ENCODE data around the gene ACOT7.

GRCh38 chr1:6434186-6434585 is 40.6 kb upstream of the ACOT7 start:
- TF ChIP-seq CTCF (IDR thresholded peaks at IDR 0.05; ENCODE audit: insufficient read depth, low read length) (no peak), SPI1 (IDR thresholded peaks at IDR 0.05; ENCODE audit: borderline replicate concordance, low read depth) (no peak), POLR2AphosphoS5 (IDR thresholded peaks at IDR 0.05; ENCODE audit: low read depth) (no peak)
- TF ChIP-seq, protein P1, sequence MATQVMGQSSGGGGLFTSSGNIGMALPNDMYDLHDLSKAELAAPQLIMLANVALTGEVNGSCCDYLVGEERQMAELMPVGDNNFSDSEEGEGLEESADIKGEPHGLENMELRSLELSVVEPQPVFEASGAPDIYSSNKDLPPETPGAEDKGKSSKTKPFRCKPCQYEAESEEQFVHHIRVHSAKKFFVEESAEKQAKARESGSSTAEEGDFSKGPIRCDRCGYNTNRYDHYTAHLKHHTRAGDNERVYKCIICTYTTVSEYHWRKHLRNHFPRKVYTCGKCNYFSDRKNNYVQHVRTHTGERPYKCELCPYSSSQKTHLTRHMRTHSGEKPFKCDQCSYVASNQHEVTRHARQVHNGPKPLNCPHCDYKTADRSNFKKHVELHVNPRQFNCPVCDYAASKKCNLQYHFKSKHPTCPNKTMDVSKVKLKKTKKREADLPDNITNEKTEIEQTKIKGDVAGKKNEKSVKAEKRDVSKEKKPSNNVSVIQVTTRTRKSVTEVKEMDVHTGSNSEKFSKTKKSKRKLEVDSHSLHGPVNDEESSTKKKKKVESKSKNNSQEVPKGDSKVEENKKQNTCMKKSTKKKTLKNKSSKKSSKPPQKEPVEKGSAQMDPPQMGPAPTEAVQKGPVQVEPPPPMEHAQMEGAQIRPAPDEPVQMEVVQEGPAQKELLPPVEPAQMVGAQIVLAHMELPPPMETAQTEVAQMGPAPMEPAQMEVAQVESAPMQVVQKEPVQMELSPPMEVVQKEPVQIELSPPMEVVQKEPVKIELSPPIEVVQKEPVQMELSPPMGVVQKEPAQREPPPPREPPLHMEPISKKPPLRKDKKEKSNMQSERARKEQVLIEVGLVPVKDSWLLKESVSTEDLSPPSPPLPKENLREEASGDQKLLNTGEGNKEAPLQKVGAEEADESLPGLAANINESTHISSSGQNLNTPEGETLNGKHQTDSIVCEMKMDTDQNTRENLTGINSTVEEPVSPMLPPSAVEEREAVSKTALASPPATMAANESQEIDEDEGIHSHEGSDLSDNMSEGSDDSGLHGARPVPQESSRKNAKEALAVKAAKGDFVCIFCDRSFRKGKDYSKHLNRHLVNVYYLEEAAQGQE (IDR thresholded peaks at IDR 0.05; ENCODE audit: insufficient replicate concordance, low read depth), result no peak

Measured in HL-60 (cell line).